GM10847 (cell line): Measurements from ENCODE around the gene NANOS3.

Experiments
- POLR2A ChIP-seq: IDR thresholded peaks from 2 replicates; pipeline ENCODE4 v1.6.1; 2011; ENCODE audit not compliant: insufficient read length; ENCODE audit errors: extremely low read depth

Gene NANOS3

DNA sequence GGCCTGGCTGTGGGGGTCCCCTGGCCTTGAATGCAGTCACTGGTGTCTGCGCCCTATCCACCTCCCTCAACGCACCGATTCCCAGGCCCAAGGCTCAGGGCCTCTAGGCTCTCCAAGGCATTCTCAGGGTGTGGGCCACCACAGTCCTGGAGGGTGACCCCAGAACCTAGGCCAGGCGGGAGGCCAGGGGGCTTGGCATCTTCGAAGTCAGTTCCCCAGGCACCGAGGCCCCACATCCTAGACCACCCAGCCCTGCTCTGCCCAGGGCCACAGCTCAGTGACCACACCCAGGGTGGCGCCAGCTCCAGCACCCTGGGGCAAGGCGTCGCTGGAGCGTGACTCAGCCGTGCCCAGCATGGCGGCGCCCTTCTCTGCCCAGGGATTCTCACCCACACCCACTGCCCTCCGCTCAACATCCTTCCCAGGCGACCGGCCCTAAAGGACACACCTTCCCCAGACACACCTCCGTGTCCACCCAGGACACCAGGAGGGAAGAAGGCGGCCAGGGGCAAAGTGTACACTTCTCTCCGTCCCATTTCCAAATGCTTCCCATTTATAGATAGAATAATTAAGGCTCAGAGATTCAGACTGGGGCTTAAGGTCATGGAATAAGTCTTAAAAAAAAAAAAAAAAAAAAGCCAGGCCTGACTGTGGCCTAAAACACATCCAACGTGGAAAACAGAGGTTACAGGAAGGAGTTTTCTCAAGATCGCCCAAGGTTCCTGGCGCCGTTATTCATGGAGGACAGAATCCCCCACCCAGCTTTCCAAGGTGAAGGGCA is 36.4 kb upstream of the NANOS3 start:
- no peak for TF ChIP-seq POLR2A

GRCh38 chr19:13841086-13841961 is 35.6 kb upstream of the NANOS3 start:
- TF ChIP-seq POLR2A = no peak

GRCh38 chr19:13841962-13842290 is 35.0 kb upstream of the NANOS3 start:
- no peak for TF ChIP-seq POLR2A

GRCh38 chr19:13842291-13843103 is 34.4 kb upstream of the NANOS3 start:
- peak; percentile 86 for TF ChIP-seq POLR2A

- no peak for TF ChIP-seq POLR2A
Observed at GRCh38 chr19:13843104-13843921, 33.6 kb upstream of the NANOS3 start.

- no peak for TF ChIP-seq POLR2A
Observed at GRCh38 chr19:13844130-13844631, 32.8 kb upstream of the NANOS3 start.

GRCh38 chr19:13846557-13847406 is 30.2 kb upstream of the NANOS3 start:
- TF ChIP-seq POLR2A = peak; percentile 30

GRCh38 chr19:13847407-13848339 is 29.3 kb upstream of the NANOS3 start:
- TF ChIP-seq POLR2A = no peak

DNA sequence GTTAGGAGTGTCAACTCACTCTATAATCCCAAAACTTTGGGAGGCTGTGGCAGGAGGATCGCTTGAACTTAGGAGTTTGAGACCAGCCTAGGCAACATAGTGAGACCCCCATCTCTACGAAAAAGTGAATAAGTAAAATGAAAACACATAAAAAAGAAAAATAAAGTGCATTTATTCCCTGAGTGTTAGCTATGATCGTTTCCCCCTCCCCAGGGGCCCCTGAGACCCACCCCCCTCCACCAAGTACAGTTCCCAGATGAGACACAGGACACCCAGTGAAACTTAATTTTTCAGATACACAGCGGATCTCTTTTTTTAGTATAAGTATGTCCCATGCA is 28.6 kb upstream of the NANOS3 start:
- no peak for TF ChIP-seq POLR2A

GRCh38 chr19:13848798-13849676 is 27.9 kb upstream of the NANOS3 start:
- TF ChIP-seq POLR2A = no peak

- TF ChIP-seq POLR2A = no peak
Observed at GRCh38 chr19:13849991-13850909, 26.7 kb upstream of the NANOS3 start.
